HepG2 (cell line): ENCODE measurements around the gene HBQ1. TPM values are rescaled to one million over a fixed set of nuclear protein-coding genes. Genes with fewer than 3 reads are reported as not detected.
"Not testable (repeated sequence)": the region's sequence is repeated elsewhere in the genome, so short reads cannot be mapped to it uniquely, and the experiment has no call there.

Source experiments
- ATAC-seq: fragments of 200-7000 bp; cut with Tn5 transposase; 3 replicates; pipeline ENCODE4 v1.9.1; 2020; ENCODE audit warnings: mild to moderate bottlenecking, moderate library complexity
- BruUV-seq: library from RNA; stranded (reverse); fragments of 400-500 nt; replicated peaks from 2 replicates; lab custom pipeline; 2021; lab: Mats Ljungman, UMichigan
- CTCF ChIA-PET: fragments of 300-600 bp; formaldehyde crosslinking; extraction: SDS; loops from one replicate; lab custom pipeline; 2021; ENCODE audit warnings: low total read pairs, inconsistent platforms, low intra/inter-chr PET ratio; lab: Yijun Ruan, JAX
- POLR2A ChIA-PET: fragments of 350-600 bp; sonication (Branson Sonifier 250); formaldehyde crosslinking; loops from one replicate; lab custom pipeline; 2020; ENCODE audit warnings: antibody characterized with exemption, inconsistent platforms; lab: Yijun Ruan, JAX
- DNase-seq: peaks from one replicate; pipeline ENCODE4 v3.0.0-alpha.2; 2015; ENCODE audit warnings: low spot score
- FAIRE-seq: peaks from 3 replicates; lab custom pipeline; 2011; peaks lifted over from hg19 to GRCh38; lab: Jason Lieb, UNC
- H2AFZ ChIP-seq: one replicate; pipeline ENCODE4 v1.6.1; 2011; ENCODE audit warnings: low read length, inconsistent platforms
- H3K27ac ChIP-seq: fragments of 300-600 bp; 3 replicates; pipeline ENCODE4 v1.8.0; 2011; ENCODE audit warnings: mixed run types, mild to moderate bottlenecking, mixed read lengths, low read length, inconsistent platforms; ENCODE audit not compliant: insufficient read depth; ENCODE audit errors: extremely low read length
- H3K27me3 ChIP-seq, 2 experiments: fragments of 200-600 bp in 1 of 2; 2 replicates in 1 of 2; 3 replicates in 1 of 2; pipeline versions ENCODE4 v1.6.0 to v1.8.0; 2011; ENCODE audit warnings: low read length in 2 of 2, mild to moderate bottlenecking in 2 of 2, moderate library complexity in 2 of 2, inconsistent platforms in 1 of 2; ENCODE audit not compliant: insufficient read depth in 2 of 2, control insufficient read depth in 1 of 2
- H3K36me3 ChIP-seq, 2 experiments: fragments of 200-600 bp in 1 of 2; replicated peaks in 1 of 2; 2 replicates in 1 of 2; 3 replicates in 1 of 2; pipeline versions ENCODE4 v1.5.1 to v1.8.0; 2011; ENCODE audit warnings: low read length in 2 of 2, inconsistent platforms in 1 of 2; ENCODE audit not compliant: insufficient read depth in 2 of 2, control insufficient read depth in 1 of 2
- H3K4me1 ChIP-seq: 2 replicates; pipeline ENCODE4 v1.5.1; 2012; ENCODE audit warnings: low read length, inconsistent platforms; ENCODE audit not compliant: insufficient read depth
- H3K4me2 ChIP-seq: 2 replicates; pipeline ENCODE4 v1.6.0; 2011; ENCODE audit warnings: low read depth, low read length, inconsistent platforms
- H3K4me3 ChIP-seq, 3 experiments: fragments of 200-600 bp in 1 of 3; sonication (generic), shearing (Covaris generic) in 1 of 3; replicated peaks in 1 of 3; 2 replicates each; pipeline ENCODE4 v1.5.1; 2011 to 2016; ENCODE audit warnings: low read length in 3 of 3, inconsistent platforms in 2 of 3, low read depth in 2 of 3, mild to moderate bottlenecking in 2 of 3, control low read depth in 1 of 3, mixed read lengths in 1 of 3; ENCODE audit not compliant: insufficient read depth in 1 of 3
- H3K79me2 ChIP-seq: one replicate; pipeline ENCODE4 v1.6.1; 2011; ENCODE audit warnings: low read length, inconsistent platforms; ENCODE audit not compliant: insufficient read depth
- H3K9ac ChIP-seq: 2 replicates; pipeline ENCODE4 v1.6.0; 2011; ENCODE audit warnings: mild to moderate bottlenecking, low read depth, low read length, inconsistent platforms; ENCODE audit not compliant: insufficient read depth
- H3K9me3 ChIP-seq: 2 replicates; pipeline ENCODE4 v1.5.1; 2012; ENCODE audit warnings: mild to moderate bottlenecking, low read length
- H4K20me1 ChIP-seq: 2 replicates; pipeline ENCODE4 v1.6.0; 2011; ENCODE audit warnings: inconsistent platforms, mild to moderate bottlenecking, low read length, moderate library complexity; ENCODE audit not compliant: insufficient read depth
- BRCA1 ChIP-seq: sonication (generic); formaldehyde crosslinking; IDR thresholded peaks from 2 replicates; pipeline ENCODE4 v1.4.0; 2020; ENCODE audit warnings: missing genetic modification reagents
- ELF3 ChIP-seq: IDR thresholded peaks from 2 replicates; pipeline ENCODE4 v1.6.1; 2016; ENCODE audit warnings: missing genetic modification reagents, missing compliant biosample characterization
- MYNN ChIP-seq: sonication (generic); formaldehyde crosslinking; IDR thresholded peaks from 2 replicates; pipeline ENCODE4 v1.4.0; 2020; ENCODE audit warnings: mild to moderate bottlenecking, low read depth, missing genetic modification reagents
- NCOA2 ChIP-seq: sonication (generic); formaldehyde crosslinking; IDR thresholded peaks from 2 replicates; pipeline ENCODE4 v1.8.0; 2022; ENCODE audit warnings: inconsistent platforms
- ZNF205 ChIP-seq: IDR thresholded peaks from 2 replicates; pipeline ENCODE4 v1.6.1; 2018; ENCODE audit warnings: missing biosample characterization, missing genetic modification reagents
- ZNF773 ChIP-seq: sonication (generic); formaldehyde crosslinking; IDR thresholded peaks from 2 replicates; pipeline ENCODE4 v1.4.0; 2020; ENCODE audit warnings: missing genetic modification reagents, borderline replicate concordance
- ZNF788 ChIP-seq: sonication (generic); formaldehyde crosslinking; IDR thresholded peaks from 2 replicates; pipeline ENCODE4 v1.5.0; 2020; ENCODE audit warnings: mild to moderate bottlenecking, missing genetic modification reagents, borderline replicate concordance
- WGBS: methylation state at CpG from one replicate; pipeline ENCODE4 v1.1.6; 2017; ENCODE audit warnings: low lambda C conversion rate; 5-methylcytosine and 5-hydroxymethylcytosine counted together
- in situ Hi-C: cut with HindIII; loops from 2 replicates; pipeline ENCODE4 v1.10.0; 2017; ENCODE audit warnings: low pct_unique_long_range_greater_than_20kb; ENCODE audit not compliant: extremely low pct_ligation_motif_present
- intact Hi-C: fragments of 100-400 bp; cut with micrococcal nuclease; formaldehyde crosslinking; loops from one replicate; pipeline ENCODE4 v1.10.0; 2022; ENCODE audit not compliant: unreplicated experiment
- polyA plus RNA-seq, 8 experiments: library from polyadenylated mRNA; depleted of rRNA in 3 of 8; stranded (reverse) in 7 of 8; unstranded in 1 of 8; fragments of >200 nt; fragmentation: Illumina TruSeq in 4 of 8; extraction: Trizol in 4 of 8; gene quantifications; 2 replicates each; pipeline versions ENCODE4 v1.2.1 to v1.2.3, GENCODE V29; 2011 to 2016; ENCODE audit warnings: low read depth in 4 of 8, missing spikeins in 1 of 8, mixed read lengths in 1 of 8; ENCODE audit not compliant: insufficient read depth in 1 of 8
- total RNA-seq, 5 experiments: library from RNA; depleted of rRNA; stranded (reverse); fragments of >200 nt; fragmentation: Illumina TruSeq; extraction: Trizol; gene quantifications; 2 replicates each; pipeline ENCODE4 v1.2.3, GENCODE V29; 2016; ENCODE audit warnings: low read depth in 1 of 5
- TF ChIP-seq, protein P1 (sequence below): sonication (generic); formaldehyde crosslinking; IDR thresholded peaks from 2 replicates; pipeline ENCODE4 v1.4.0; 2020; ENCODE audit warnings: missing genetic modification reagents

HBQ1 gene
- total and polyA plus RNA-seq, 2 of the 13 experiments (the other 11 are each of a cell fraction or from before 2014, with no cell fraction given), result 4.9 to 7.4 TPM

DNA sequence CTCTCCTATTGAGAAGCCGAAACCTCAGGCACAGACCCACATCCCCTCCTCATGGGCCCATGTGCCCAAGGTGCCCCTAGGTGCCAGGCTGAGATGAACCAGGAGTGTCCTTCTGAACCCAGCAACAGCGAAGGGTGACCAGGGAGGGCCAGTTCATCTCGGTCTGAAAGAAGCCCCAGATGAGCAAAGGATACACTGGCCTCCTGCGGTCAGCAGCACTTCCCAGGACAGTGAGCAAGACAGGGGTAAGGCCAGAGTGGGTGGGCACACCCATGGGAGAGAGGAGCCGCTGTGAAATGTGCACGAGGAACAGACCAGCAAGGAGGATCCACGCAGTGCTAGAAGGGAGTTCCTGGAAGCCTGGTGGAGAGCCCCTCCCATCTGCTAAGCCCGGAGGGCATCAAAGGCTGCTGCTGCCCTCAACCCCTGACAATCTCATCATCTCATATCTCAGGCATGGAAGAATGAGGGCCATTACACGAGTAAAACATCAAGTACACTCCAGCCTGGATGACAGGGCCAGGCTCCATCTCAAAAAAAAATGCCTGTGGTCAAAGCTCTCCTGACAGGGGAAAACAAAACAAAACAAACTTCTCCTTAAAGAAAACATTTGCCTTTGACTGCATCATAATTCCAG lies 31.1 kb upstream of the HBQ1 start:
- no peak overlapping the region for H3K4me3 ChIP-seq
- H3K4me1 ChIP-seq, result peaks cover 5% of the 10 kb centered on the region; the same call in 1 of the 2 replicates
- no peak overlapping the region for H3K9ac ChIP-seq
- H3K4me2 ChIP-seq, result no peak overlapping the region
- ATAC-seq, result no peak
- H3K27ac ChIP-seq, result no peak overlapping the region
- DNase-seq, result no peak
- intact Hi-C loops, result no loop called here
- CTCF ChIA-PET, result no interaction called here
- FAIRE-seq, result no peak
- peaks cover 2 to 32% of the 10 kb centered on the region in 2 experiments; a peak in 4 of 5 replicates for H3K27me3 ChIP-seq
- no peak overlapping the region for H2AFZ ChIP-seq
- in situ Hi-C loops, result no loop called here
- no peaks in the 10 kb centered on the region for H4K20me1 ChIP-seq
- POLR2A ChIA-PET, result no interaction called here
- no peaks in the 10 kb centered on the region for H3K9me3 ChIP-seq
- no peaks in the 10 kb centered on the region for H3K36me3 ChIP-seq
- no peaks in the 10 kb centered on the region for H3K79me2 ChIP-seq
- WGBS, result 10% methylated on average over 8 of the region's 9 CpGs
- no TSS peak for BruUV-seq
- TF ChIP-seq, protein P1, sequence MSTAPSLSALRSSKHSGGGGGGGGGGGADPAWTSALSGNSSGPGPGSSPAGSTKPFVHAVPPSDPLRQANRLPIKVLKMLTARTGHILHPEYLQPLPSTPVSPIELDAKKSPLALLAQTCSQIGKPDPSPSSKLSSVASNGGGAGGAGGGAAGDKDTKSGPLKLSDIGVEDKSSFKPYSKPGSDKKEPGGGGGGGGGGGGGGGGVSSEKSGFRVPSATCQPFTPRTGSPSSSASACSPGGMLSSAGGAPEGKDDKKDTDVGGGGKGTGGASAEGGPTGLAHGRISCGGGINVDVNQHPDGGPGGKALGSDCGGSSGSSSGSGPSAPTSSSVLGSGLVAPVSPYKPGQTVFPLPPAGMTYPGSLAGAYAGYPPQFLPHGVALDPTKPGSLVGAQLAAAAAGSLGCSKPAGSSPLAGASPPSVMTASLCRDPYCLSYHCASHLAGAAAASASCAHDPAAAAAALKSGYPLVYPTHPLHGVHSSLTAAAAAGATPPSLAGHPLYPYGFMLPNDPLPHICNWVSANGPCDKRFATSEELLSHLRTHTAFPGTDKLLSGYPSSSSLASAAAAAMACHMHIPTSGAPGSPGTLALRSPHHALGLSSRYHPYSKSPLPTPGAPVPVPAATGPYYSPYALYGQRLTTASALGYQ (CRISPR knock-in tag), result no peak
- TF ChIP-seq ZNF773 (no peak), NCOA2 (CRISPR knock-in tag) (no peak)

DNA sequence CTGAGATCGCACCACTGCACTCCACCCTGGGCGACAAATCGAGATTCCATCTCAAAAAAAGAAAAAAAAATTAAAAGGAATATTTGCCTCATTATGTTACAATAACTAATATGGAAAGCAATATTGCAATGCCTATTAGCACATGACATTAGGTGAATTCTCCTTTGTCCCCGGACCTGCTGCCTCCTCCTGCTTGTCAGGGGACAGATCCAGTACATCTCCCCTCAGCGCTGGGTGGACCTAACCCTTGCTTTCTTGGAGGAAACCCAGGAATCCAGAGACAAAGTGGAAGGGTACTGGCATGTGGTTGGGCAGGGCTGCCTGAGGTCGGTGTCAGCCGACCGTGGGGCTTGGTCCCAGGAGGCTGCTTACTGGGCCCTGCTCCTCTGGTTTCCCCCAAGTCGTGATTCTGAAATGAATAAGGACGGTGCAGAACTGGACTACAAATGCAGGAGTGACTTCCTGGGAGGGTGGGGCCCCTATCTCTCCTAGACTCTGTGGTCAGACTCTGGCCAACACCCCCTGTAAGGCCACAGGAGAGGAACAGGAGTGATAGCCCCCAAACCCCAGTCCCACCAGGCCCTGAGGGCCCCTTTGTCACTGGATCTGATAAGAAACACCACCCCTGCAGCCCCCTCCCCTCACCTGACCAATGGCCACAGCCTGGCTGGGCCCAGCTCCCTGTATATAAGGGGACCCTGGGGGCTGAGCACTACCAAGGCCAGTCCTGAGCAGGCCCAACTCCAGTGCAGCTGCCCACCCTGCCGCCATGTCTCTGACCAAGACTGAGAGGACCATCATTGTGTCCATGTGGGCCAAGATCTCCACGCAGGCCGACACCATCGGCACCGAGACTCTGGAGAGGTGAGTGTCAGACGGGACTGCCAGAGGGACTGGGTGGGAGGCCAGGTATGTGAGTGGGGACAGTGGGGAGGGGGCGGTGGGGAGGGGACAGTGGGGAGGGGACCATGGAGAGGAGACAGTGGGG lies 27.8 kb upstream of the HBQ1 start, which contains the start of gene HBZ:
HBZ (plus strand) TSS at position 504 of the 988 bp plus-strand sequence; CDS start at position 770, 266 bp downstream.
- TF ChIP-seq ZNF205 (CRISPR knock-in tag), result no peak
- TF ChIP-seq ELF3 (CRISPR knock-in tag), result no peak
- TF ChIP-seq ZNF788 (CRISPR knock-in tag), result no peak
- no peak for TF ChIP-seq MYNN (CRISPR knock-in tag)
- TF ChIP-seq BRCA1 (CRISPR knock-in tag), result no peak
- no peaks in the 10 kb centered on the region for H4K20me1 ChIP-seq
- no peak for FAIRE-seq

DNA sequence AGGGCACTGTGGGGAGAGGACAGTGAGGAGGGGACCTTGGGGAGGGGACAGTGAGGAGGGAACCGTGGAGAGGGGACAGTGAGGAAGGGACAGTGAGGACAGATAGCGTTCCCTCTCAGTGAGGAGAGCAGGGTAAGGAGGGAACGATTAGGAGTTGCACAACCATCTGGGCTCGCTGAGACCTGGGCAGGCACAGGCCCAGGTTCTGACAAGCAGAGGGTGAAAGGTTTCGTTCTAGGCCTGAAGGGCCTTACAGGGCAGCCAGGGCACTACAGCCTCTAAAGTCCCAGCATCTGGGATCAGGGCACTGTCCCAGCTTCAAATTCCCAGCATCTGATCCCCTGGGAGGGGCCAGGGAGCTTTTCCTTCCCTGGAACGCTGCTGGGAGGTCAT lies 27.1 kb upstream of the HBQ1 start:
- H2AFZ ChIP-seq, H3K36me3 ChIP-seq, in situ Hi-C loops, H3K9ac ChIP-seq, H3K79me2 ChIP-seq, POLR2A ChIA-PET, DNase-seq, H3K4me2 ChIP-seq, CTCF ChIA-PET, H3K9me3 ChIP-seq, H3K4me1 ChIP-seq, intact Hi-C loops, H3K27ac ChIP-seq, BruUV-seq, H3K4me3 ChIP-seq, H4K20me1 ChIP-seq: not testable (repeated sequence)
- ATAC-seq (peak; percentile 71), FAIRE-seq (peak; percentile 56)
- 9% methylated on average over 4 of the region's 6 CpGs for WGBS
- H3K27me3 ChIP-seq, result peaks cover 2 to 44% of the 10 kb centered on the region in 2 experiments

More for the DNA sequence above, 27.8 kb upstream of the HBQ1 start, which contains the start of gene HBZ:
- POLR2A ChIA-PET, result no interaction called here
- no peak within 1 kb of the TSS for H2AFZ ChIP-seq
- no peak within 1 kb of the TSS for H3K9ac ChIP-seq
- no peak within 1 kb of the TSS for H3K27ac ChIP-seq
- CTCF ChIA-PET, result no interaction called here
- no peaks in the 10 kb centered on the region for H3K9me3 ChIP-seq
- WGBS, result 46% methylated on average over 16 of the region's 17 CpGs
- H3K79me2 ChIP-seq, result no peaks in the 10 kb centered on the region
- H3K27me3 ChIP-seq, result peaks cover 2 to 39% of the 10 kb centered on the region in 2 experiments; a peak in 4 of 5 replicates
- no peaks in the 10 kb centered on the region for H3K36me3 ChIP-seq
- BruUV-seq, result no TSS peak
- intact Hi-C loops, result no loop called here
- H3K4me3 ChIP-seq, result no peak within 1 kb of the TSS
- in situ Hi-C loops, result no loop called here
- no peak; the same call in 2 of the 3 replicates for ATAC-seq
- no peak within 1 kb of the TSS for H3K4me2 ChIP-seq
- DNase-seq, result no peak
- no peaks in the 10 kb centered on the region for H3K4me1 ChIP-seq
